ENCODE data around the gene THAP12.
"Not testable (repeated sequence)": the region's sequence is repeated elsewhere in the genome, so short reads cannot be mapped to it uniquely, and the experiment has no call there.

DNA sequence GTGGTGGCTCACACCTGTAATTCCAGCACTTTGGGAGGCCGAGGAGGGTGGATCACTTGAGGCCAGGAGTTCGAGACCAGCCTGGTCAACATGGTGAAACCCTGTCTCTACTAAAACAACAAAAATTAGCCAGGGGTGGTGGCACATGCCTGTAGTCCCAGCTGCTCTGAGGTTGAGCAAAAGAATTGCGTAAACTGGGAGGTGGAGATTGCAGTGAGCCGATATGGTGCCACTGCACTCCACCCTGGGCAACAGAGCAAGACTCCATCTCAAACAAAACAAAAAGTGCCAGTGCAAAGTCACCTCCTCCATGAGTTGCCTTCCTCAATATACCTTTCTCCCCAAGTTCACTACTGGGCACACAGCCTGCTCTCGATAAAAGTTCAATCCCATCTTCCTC lies 61.1 kb downstream of the THAP12 start:
- TF ChIP-seq POLR2AphosphoS5 (IDR thresholded peaks at IDR 0.05; ENCODE audit: borderline replicate concordance, low read depth, low read length); EZH2 (IDR thresholded peaks at IDR 0.05); FOXP2 (optimal IDR thresholded peaks at IDR 0.05; ENCODE audit: control extremely low read depth, extremely low read length, insufficient read depth): not testable (repeated sequence)

Data from SK-N-MC (cell line).